D721Med (cell line): ENCODE results near the gene SPATA3.
"Not testable (repeated sequence)": the region's sequence is repeated elsewhere in the genome, so short reads cannot be mapped to it uniquely, and the experiment has no call there.

Experiments used
- DNase-seq: peaks from one replicate; pipeline ENCODE4 v3.0.0; 2011; ENCODE audit warnings: low spot score; ENCODE audit not compliant: insufficient read length
- FAIRE-seq: peaks from 2 replicates; lab custom pipeline; 2011; peaks lifted over from hg19 to GRCh38; lab: Jason Lieb, UNC
- TF ChIP-seq, protein P1 (sequence below): IDR thresholded peaks from 2 replicates; pipeline ENCODE4 v1.5.1; 2012; ENCODE audit warnings: mild to moderate bottlenecking, control low read depth; ENCODE audit not compliant: insufficient read depth; ENCODE audit errors: missing control alignments

Gene SPATA3

GRCh38 chr2:230957756-230958391 lies 38.0 kb upstream of the SPATA3 start:
- no peak for FAIRE-seq
- DNase-seq = no peak
- TF ChIP-seq, protein P1, sequence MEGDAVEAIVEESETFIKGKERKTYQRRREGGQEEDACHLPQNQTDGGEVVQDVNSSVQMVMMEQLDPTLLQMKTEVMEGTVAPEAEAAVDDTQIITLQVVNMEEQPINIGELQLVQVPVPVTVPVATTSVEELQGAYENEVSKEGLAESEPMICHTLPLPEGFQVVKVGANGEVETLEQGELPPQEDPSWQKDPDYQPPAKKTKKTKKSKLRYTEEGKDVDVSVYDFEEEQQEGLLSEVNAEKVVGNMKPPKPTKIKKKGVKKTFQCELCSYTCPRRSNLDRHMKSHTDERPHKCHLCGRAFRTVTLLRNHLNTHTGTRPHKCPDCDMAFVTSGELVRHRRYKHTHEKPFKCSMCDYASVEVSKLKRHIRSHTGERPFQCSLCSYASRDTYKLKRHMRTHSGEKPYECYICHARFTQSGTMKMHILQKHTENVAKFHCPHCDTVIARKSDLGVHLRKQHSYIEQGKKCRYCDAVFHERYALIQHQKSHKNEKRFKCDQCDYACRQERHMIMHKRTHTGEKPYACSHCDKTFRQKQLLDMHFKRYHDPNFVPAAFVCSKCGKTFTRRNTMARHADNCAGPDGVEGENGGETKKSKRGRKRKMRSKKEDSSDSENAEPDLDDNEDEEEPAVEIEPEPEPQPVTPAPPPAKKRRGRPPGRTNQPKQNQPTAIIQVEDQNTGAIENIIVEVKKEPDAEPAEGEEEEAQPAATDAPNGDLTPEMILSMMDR = no peak

GRCh38 chr2:230958820-230959756 lies 36.8 kb upstream of the SPATA3 start:
- DNase-seq (no peak), FAIRE-seq (no peak)
- TF ChIP-seq, protein P1 = no peak

DNA sequence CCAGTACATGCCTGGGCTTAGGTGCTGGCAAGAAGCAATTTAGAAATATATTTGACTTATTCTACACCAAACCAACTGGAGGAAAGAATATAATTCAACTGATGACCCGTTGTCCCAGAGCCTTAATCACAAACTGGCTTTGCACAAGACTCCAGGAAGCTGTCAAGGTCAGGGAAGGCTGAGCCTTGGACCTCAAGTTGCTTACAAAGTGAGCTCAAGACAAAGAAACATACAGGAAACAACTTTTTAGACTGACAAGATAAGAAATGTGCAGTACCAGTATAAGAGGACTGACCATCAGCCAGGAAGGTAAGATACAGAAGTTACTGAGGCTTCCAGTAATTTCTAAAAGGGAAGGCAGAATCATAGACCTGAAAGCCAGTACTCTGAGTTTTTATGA lies 35.9 kb upstream of the SPATA3 start:
- DNase-seq = no peak
- FAIRE-seq = no peak
- TF ChIP-seq, protein P1 = no peak

DNA sequence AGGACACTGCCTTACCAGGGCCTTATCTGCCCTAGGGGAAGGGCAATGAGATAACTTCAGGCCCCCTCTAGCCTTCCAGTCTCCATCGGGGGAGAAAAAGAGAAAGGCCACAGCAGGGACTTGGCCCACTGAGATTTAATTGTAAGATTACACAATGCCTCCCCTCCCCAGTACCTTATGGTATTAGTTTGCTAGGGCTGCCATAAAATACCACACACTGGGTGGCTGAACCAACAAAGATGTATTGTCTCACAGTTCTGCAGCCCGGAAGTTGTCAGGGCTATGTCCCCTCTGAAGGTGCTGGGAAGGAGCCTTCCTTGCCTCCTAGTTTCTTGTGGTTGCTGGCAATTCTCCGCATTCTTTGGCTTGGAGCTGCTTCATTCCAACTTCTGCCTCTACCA lies 34.8 kb upstream of the SPATA3 start:
- TF ChIP-seq, protein P1 = no peak
- FAIRE-seq (no peak), DNase-seq (no peak)

GRCh38 chr2:230964136-230964730 lies 31.7 kb upstream of the SPATA3 start:
- no peak for DNase-seq
- no peak for FAIRE-seq
- TF ChIP-seq, protein P1 = no peak

DNA sequence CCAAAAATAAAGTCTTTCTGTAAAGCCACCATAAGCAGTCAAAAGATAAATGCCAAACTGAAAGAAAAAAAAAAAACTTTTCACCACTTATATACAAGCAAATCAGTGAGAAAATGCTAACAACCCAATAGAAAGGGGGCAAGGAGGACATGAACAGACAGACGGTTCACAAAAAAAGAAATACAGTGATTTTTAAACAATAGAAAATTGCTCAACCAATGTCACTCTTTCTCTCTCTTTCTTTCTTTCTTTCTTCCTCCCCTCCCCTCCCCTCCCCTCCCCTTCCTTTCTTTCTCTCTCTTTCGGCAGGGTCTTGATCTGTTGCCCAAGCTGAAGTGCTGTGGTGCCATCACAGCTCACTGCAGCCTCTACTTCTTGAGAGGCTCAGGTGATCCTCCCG lies 28.8 kb upstream of the SPATA3 start:
- FAIRE-seq (no peak), DNase-seq (no peak)
- TF ChIP-seq, protein P1 = no peak

- not testable (repeated sequence) for DNase-seq, FAIRE-seq
Measured at GRCh38 chr2:230968314-230968713, 27.6 kb upstream of the SPATA3 start.
